Upper lobe of left lung (tissue), 4 donors: ENCODE data around the gene FLNB.

ENCODE experiments used
- POLR2A ChIP-seq, 4 donors: fragments of 450-650 bp; IDR thresholded peaks; one replicate each; pipeline ENCODE4 v1.5.1; 2016 to 2017; ENCODE audit warnings: antibody characterized with exemption in 4 of 4, mild to moderate bottlenecking in 2 of 4
- TF ChIP-seq, protein P1 (sequence below), 6 experiments: fragments of 450-650 bp in 4 of 6; fragments of 200-600 bp in 2 of 6; sonication (generic) in 2 of 6; IDR thresholded peaks; one replicate each; pipeline ENCODE4 v1.5.1; 2016 to 2019; ENCODE audit warnings: antibody characterized with exemption in 6 of 6

DNA sequence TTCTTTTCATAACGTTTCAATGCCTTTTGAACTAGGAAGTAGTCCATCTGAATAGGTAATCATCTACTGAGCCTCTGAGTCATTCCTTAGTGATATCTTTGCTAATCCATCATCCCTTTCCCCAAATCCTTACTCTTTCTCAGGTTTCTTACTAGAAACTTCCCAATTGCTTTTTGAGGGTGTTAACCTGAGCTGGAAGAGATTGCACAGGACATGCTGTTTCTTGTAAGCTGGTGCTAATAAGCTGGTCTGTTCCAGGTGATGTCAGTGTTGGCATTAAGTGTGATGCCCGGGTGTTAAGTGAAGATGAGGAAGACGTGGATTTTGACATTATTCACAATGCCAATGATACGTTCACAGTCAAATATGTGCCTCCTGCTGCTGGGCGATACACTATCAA, 101.5 kb downstream of the FLNB start:
- TF ChIP-seq, protein P1, sequence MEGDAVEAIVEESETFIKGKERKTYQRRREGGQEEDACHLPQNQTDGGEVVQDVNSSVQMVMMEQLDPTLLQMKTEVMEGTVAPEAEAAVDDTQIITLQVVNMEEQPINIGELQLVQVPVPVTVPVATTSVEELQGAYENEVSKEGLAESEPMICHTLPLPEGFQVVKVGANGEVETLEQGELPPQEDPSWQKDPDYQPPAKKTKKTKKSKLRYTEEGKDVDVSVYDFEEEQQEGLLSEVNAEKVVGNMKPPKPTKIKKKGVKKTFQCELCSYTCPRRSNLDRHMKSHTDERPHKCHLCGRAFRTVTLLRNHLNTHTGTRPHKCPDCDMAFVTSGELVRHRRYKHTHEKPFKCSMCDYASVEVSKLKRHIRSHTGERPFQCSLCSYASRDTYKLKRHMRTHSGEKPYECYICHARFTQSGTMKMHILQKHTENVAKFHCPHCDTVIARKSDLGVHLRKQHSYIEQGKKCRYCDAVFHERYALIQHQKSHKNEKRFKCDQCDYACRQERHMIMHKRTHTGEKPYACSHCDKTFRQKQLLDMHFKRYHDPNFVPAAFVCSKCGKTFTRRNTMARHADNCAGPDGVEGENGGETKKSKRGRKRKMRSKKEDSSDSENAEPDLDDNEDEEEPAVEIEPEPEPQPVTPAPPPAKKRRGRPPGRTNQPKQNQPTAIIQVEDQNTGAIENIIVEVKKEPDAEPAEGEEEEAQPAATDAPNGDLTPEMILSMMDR (IDR thresholded peaks at IDR 0.05) = no peak
- no peak for TF ChIP-seq POLR2A (IDR thresholded peaks at IDR 0.05)
